ENCODE data around the gene CCDC127.

- TF ChIP-seq, protein P1, sequence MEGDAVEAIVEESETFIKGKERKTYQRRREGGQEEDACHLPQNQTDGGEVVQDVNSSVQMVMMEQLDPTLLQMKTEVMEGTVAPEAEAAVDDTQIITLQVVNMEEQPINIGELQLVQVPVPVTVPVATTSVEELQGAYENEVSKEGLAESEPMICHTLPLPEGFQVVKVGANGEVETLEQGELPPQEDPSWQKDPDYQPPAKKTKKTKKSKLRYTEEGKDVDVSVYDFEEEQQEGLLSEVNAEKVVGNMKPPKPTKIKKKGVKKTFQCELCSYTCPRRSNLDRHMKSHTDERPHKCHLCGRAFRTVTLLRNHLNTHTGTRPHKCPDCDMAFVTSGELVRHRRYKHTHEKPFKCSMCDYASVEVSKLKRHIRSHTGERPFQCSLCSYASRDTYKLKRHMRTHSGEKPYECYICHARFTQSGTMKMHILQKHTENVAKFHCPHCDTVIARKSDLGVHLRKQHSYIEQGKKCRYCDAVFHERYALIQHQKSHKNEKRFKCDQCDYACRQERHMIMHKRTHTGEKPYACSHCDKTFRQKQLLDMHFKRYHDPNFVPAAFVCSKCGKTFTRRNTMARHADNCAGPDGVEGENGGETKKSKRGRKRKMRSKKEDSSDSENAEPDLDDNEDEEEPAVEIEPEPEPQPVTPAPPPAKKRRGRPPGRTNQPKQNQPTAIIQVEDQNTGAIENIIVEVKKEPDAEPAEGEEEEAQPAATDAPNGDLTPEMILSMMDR (IDR thresholded peaks at IDR 0.05), result no peak
- TF ChIP-seq EZH2 (IDR thresholded peaks at IDR 0.05; ENCODE audit: borderline replicate concordance, insufficient read depth, low read depth, low read length, poor library complexity, severe bottlenecking), result no peak
Observed at GRCh38 chr5:172841-173251, 45.1 kb downstream of the CCDC127 start.
